ENCODE results near the gene PLSCR3.

GRCh38 chr17:7370853-7371252 is 23.5 kb downstream of the PLSCR3 start:
- TF ChIP-seq CTCF (conservative IDR thresholded peaks at IDR 0.05; ENCODE audit: low read length) (no peak), EZH2phosphoT487 (IDR thresholded peaks at IDR 0.05; ENCODE audit: borderline replicate concordance) (no peak)

All from Loucy (cell line).